Colonic mucosa (tissue), 4 donors: Measurements from ENCODE around the gene PLEKHB1. TPM values are rescaled to one million over a fixed set of nuclear protein-coding genes. Genes with fewer than 3 reads are reported as not detected.

Experiments used
- DNase-seq: peaks from one replicate; pipeline ENCODE4 v3.0.0-alpha.2; 2020
- H3K27ac ChIP-seq: fragments of 200-600 bp; one replicate; pipeline ENCODE4 v1.8.0; 2021
- H3K27me3 ChIP-seq: fragments of 200-600 bp; one replicate; pipeline ENCODE4 v1.8.0; 2021
- H3K36me3 ChIP-seq: fragments of 200-600 bp; one replicate; pipeline ENCODE4 v1.8.0; 2021
- H3K4me1 ChIP-seq: fragments of 200-600 bp; one replicate; pipeline ENCODE4 v1.8.0; 2021; ENCODE audit warnings: mild to moderate bottlenecking
- H3K4me3 ChIP-seq: fragments of 200-600 bp; one replicate; pipeline ENCODE4 v1.8.0; 2021
- H3K9ac ChIP-seq, 2 donors: one replicate each; pipeline ENCODE4 v1.7.0; 2013; ENCODE audit warnings: control low read depth in 2 of 2, low read depth in 2 of 2, low read length in 2 of 2
- H3K9me3 ChIP-seq: fragments of 200-600 bp; one replicate; pipeline ENCODE4 v1.8.0; 2021
- intact Hi-C: fragments of 100-400 bp; cut with DNase I; formaldehyde crosslinking; loops from one replicate; pipeline ENCODE4 v1.14.1; 2022
- total RNA-seq, 2 donors: library from RNA; stranded (reverse); fragmentation: NEBNext Ultra II Directional in 1 of 2; extraction: Animal tissue kit (Norgen Biotek cat#: 25700) in 1 of 2; gene quantifications; one replicate each; pipeline ENCODE4 v1.2.1, GENCODE V29; 2021
- TF ChIP-seq, protein P1 (sequence below): fragments of 200-600 bp; IDR thresholded peaks from one replicate; pipeline ENCODE4 v1.8.0; 2022; ENCODE audit warnings: antibody characterized with exemption, mild to moderate bottlenecking
- donor health status: healthy.
- donor health status: DM: no; HTN: no; CAD: no.
- donor health status: DM: no; HTN: no; CAD: no.

The PLEKHB1 gene
- total RNA-seq, 2 donors from 2014 or later = 12.3 to 20.1 TPM

DNA sequence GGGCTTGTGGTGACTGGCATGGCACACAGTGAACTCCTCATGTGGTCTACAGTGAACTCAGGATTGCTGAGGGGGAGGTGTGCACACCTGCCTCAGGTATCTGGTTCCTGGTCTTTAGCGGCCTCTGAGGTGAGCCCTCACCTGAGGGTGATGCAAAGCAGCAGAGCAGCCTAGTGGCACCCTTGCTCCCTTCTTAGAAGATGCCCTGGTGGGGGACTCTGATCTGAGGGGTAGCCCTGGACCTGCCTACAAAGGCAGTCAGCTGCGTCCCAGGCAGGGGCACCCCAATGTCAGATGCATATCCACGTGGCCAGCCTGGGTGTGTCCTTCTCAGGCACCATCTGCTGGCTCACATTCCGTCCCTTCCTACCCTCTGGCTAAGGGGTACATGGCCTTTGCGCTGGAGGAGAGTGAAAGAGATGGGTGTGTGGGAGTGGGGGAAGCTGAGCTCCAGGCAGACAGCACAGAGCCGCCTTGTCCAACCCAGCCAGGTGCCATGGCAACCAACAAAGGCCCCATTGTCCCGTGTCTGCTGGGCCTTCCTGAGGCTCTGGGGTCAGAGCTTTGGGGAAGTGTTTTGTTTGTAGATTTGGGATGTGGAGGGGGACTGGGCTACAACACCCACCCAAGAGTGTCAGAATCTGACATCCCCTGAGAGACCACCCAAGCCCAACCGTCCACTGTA, 5.8 kb downstream of the PLEKHB1 start:
- no peaks in the 10 kb centered on the region for H3K27me3 ChIP-seq
- no peak overlapping the region for H3K9ac ChIP-seq
- H3K36me3 ChIP-seq = no peaks in the 10 kb centered on the region
- peak; percentile 29 for DNase-seq
- peaks cover 3% of the 10 kb centered on the region for H3K4me1 ChIP-seq
- no peak overlapping the region for H3K4me3 ChIP-seq
- no peak overlapping the region for H3K27ac ChIP-seq
- intact Hi-C loops = no loop called here
- no peaks in the 10 kb centered on the region for H3K9me3 ChIP-seq
- TF ChIP-seq, protein P1, sequence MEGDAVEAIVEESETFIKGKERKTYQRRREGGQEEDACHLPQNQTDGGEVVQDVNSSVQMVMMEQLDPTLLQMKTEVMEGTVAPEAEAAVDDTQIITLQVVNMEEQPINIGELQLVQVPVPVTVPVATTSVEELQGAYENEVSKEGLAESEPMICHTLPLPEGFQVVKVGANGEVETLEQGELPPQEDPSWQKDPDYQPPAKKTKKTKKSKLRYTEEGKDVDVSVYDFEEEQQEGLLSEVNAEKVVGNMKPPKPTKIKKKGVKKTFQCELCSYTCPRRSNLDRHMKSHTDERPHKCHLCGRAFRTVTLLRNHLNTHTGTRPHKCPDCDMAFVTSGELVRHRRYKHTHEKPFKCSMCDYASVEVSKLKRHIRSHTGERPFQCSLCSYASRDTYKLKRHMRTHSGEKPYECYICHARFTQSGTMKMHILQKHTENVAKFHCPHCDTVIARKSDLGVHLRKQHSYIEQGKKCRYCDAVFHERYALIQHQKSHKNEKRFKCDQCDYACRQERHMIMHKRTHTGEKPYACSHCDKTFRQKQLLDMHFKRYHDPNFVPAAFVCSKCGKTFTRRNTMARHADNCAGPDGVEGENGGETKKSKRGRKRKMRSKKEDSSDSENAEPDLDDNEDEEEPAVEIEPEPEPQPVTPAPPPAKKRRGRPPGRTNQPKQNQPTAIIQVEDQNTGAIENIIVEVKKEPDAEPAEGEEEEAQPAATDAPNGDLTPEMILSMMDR = no peak

DNA sequence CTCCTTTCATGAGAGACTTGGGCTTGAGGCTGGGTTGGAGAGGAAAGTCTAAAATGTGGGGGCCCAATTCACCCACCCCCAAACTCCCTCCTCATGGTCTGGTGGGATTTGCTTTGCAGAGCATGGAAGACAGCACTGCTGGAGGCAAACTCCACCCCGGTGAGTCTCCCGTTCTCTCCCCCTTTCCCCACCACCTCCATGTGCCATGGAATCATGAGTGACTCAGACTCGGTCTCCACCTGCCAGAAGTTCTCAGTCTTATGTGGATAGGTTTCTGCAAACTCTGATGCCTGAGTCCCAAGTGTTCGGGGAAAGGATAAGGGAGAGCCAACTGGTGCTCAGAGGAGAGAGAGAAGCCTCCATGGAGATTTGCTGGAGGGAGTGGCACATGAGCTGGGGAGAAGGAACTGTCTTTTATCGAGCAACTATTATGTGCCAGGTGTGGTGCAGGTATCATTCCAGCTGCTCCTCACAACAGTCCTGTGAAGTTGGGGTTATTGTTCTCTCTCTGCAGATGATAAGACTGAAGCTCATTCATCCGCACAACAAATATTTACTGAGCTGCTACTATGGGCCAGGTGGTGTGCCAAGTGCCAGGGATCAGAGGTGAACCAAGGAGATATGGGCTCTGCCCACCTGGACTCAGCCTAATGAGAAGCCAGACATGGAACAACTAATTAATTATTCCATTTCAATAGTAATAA, 6.6 kb downstream of the PLEKHB1 start:
- no peaks in the 10 kb centered on the region for H3K27me3 ChIP-seq
- TF ChIP-seq, protein P1 = no peak
- no peak overlapping the region for H3K9ac ChIP-seq
- H3K27ac ChIP-seq = no peak overlapping the region
- no peak overlapping the region for H3K4me3 ChIP-seq
- H3K4me1 ChIP-seq = no peaks in the 10 kb centered on the region
- no peaks in the 10 kb centered on the region for H3K9me3 ChIP-seq
- intact Hi-C loops = no loop called here
- no peaks in the 10 kb centered on the region for H3K36me3 ChIP-seq
- no peak for DNase-seq

DNA sequence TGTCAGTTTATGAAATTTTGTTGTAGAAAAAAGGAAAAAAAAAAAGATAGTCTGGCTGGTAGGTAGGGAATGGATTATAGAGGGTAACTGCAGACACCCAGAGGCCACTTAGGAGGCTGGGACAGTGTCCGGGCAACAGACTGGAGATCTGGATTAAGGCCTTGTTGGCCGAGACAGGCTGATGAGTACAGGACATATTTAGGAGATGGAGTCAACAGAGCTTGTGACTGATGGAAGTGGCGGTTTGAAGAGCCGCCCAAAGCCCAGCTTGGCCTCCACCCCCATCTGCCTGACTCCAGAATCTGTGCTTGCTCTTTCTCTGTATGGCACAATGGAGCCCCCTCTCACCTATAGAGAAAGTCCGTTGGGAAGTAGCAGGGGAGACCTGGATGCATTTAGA, 7.6 kb downstream of the PLEKHB1 start:
- no peak for DNase-seq
- H3K9ac ChIP-seq = no peak overlapping the region
- intact Hi-C loops = no loop called here

DNA sequence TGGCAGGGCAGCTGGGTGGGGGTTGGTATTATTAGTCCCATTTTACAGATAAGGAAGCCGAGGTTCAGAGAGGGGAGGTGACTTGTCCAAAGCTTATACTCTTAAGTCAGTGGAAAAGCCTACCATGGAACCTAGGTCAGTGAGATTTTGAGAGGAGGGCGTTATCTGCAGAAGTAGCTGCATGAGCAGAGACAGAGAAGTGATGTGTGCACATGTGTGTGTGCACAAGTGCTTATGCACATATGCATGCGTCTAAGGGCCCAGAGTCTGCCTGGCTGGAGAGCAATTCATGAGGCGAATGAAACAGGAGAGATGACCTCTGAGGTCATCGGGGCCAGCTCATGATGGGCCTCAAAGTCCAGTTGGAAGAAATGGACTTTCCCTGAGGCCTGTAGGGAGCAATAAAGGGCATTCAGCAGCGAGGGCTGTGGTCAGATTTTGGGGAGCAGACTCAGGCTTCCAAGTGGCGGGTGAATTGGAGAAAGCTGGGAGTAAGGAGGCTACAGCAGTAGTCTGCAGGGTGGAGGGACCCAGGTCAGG, 8.2 kb downstream of the PLEKHB1 start:
- Histone ChIP-seq H3K9ac (no peak overlapping the region), H3K27me3 (no peaks in the 10 kb centered on the region)
- intact Hi-C loops = no loop called here

More for the DNA sequence above, 7.6 kb downstream of the PLEKHB1 start:
- no peaks in the 10 kb centered on the region for H3K9me3 ChIP-seq
- no peak overlapping the region for H3K27ac ChIP-seq
- no peaks in the 10 kb centered on the region for H3K27me3 ChIP-seq
- H3K4me3 ChIP-seq = no peak overlapping the region
- H3K4me1 ChIP-seq = no peaks in the 10 kb centered on the region
- TF ChIP-seq, protein P1 = no peak
- H3K36me3 ChIP-seq = no peaks in the 10 kb centered on the region

DNA sequence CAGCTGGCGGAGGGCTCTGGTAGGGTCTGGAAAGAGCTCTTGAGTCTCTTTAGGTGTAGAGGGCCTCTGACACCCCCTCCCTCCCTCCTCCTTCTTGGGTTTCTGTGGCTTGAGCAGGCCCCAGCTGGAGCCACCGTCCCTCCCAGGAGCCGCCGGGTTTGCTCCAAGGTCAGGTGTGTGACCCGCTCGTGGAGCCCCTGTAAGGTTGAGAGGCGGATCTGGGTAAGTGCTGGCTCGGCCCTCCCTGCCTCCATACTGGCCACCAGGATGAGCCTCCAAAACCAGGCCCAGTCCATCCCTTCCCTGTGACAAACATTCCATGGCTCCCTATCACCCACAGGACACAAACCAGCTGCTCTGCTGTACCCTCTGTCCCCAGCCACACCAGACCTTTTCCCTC, 9.3 kb downstream of the PLEKHB1 start:
- TF ChIP-seq, protein P1 = no peak
- DNase-seq = no peak
- H3K36me3 ChIP-seq = no peaks in the 10 kb centered on the region
- intact Hi-C loops = no loop called here
- H3K9ac ChIP-seq = no peak overlapping the region
- H3K4me1 ChIP-seq = peaks cover 2% of the 10 kb centered on the region
- H3K27ac ChIP-seq = no peak overlapping the region
- no peak overlapping the region for H3K4me3 ChIP-seq
- H3K9me3 ChIP-seq = no peaks in the 10 kb centered on the region
- H3K27me3 ChIP-seq = no peaks in the 10 kb centered on the region

More for the DNA sequence above, 8.2 kb downstream of the PLEKHB1 start:
- no peaks in the 10 kb centered on the region for H3K4me1 ChIP-seq
- TF ChIP-seq, protein P1 = no peak
- H3K9me3 ChIP-seq = no peaks in the 10 kb centered on the region
- no peak overlapping the region for H3K4me3 ChIP-seq
- no peaks in the 10 kb centered on the region for H3K36me3 ChIP-seq
- DNase-seq = no peak
- no peak overlapping the region for H3K27ac ChIP-seq
